GM12892 (cell line): Measurements from ENCODE around the gene CCDC40.
"Not testable (repeated sequence)": the region's sequence is repeated elsewhere in the genome, so short reads cannot be mapped to it uniquely, and the experiment has no call there.

Experiments
- DNase-seq: peaks from one replicate; pipeline ENCODE4 v3.0.0; 2011; ENCODE audit not compliant: insufficient read length
- FAIRE-seq: peaks from 2 replicates; lab custom pipeline; 2011; peaks lifted over from hg19 to GRCh38; lab: Jason Lieb, UNC
- POLR2A ChIP-seq: IDR thresholded peaks from 2 replicates; pipeline ENCODE4 v1.6.1; 2011; ENCODE audit warnings: low read depth, low read length, control low read depth
- POLR2AphosphoS5 ChIP-seq: IDR thresholded peaks from 2 replicates; pipeline ENCODE4 v1.6.1; 2011; ENCODE audit warnings: low read depth, low read length, control low read depth
- TAF1 ChIP-seq: IDR thresholded peaks from 2 replicates; pipeline ENCODE4 v1.6.1; 2011; ENCODE audit warnings: low read depth, mild to moderate bottlenecking, control low read depth, low read length, borderline replicate concordance

CCDC40 gene

DNA sequence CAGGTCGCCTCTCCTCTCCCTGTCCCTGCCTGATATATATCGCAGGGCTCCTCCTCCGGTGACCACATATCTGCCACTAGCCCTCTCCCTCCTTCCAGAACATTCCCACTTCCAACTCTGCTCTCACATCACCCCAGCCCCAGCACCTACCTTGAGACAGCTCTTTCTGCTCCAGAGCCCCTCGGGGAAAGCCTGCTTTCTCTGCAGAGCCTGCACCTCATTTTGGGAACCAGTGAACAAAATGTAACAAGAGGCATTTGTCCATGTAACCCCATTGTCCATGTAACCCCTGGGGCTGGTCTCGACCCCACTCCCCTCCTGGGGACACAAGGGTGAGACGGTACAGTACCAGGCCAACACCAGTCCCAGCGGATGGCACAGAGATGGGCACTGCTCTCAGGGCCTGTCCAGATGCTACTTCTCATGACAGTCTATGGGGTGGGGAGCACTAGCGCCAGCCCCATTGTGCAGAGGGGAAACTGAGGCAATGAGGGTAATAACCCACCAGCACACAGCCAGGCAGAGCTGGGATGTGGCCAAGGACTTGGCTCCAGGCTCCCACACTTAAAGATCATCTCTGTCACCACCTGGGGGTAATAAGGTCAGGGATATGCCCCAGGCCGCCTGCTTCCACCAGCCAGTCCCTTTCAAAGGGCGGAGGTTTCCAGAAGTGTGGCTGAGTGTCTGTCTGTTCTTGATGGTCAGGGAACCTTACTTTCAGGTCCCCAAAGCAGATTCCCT is 43.6 kb upstream of the CCDC40 start:
- TF ChIP-seq POLR2A (no peak), TAF1 (no peak), POLR2AphosphoS5 (no peak)
- FAIRE-seq (no peak), DNase-seq (no peak)

- DNase-seq = no peak
- no peak for FAIRE-seq
- TF ChIP-seq TAF1 = no peak
- TF ChIP-seq POLR2AphosphoS5 = no peak
- TF ChIP-seq POLR2A = no peak
Measured at GRCh38 chr17:79993390-79994227, 42.8 kb upstream of the CCDC40 start.

DNA sequence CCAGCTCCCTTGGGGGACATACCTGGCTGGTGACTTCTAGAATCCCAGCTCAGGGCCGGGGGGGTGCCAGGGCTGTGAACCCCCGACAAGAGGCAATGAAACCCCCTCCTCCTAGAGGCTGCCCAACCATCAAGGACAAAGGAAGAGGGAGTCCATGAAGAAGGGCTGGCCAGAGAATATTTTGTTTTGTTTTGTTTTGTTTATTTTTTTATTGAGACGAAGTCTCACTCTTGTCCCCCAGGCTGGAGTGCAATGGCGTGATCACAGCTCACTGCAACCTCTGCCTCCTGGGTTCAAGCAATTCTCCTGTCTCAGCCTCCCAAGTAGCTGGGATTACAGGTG is 42.2 kb upstream of the CCDC40 start:
- DNase-seq, FAIRE-seq: not testable (repeated sequence)

- no peak for TF ChIP-seq POLR2A
- TF ChIP-seq TAF1 = no peak
- no peak for TF ChIP-seq POLR2AphosphoS5
- FAIRE-seq (no peak), DNase-seq (no peak)
Measured at GRCh38 chr17:79994602-79995001, 41.8 kb upstream of the CCDC40 start.

DNA sequence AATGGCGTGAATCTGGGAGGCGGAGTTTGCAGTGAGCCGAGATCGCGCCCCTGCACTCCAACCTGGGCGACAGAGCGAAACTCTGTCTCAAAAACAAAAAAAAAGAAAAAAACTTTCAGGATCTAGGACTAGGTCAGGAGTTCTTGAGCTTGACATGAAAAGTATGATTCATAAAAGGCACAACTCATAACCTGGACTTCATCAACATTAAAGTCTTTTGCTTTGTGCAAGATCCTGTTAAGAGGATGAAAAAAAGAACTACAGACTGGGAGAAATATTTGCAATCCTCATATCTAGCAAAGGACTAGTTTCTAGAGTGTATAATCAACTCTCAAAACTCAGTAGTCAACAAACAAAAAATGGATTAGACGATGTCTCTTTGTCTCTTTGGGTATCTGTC is 40.7 kb upstream of the CCDC40 start:
- DNase-seq (no peak), FAIRE-seq (no peak)
- no peak for TF ChIP-seq TAF1
- no peak for TF ChIP-seq POLR2AphosphoS5
- TF ChIP-seq POLR2A = no peak

- no peak for DNase-seq
- no peak for TF ChIP-seq POLR2A
- no peak for TF ChIP-seq POLR2AphosphoS5
- TF ChIP-seq TAF1 = no peak
- FAIRE-seq = no peak
Measured at GRCh38 chr17:79996291-79996690, 40.2 kb upstream of the CCDC40 start.

DNA sequence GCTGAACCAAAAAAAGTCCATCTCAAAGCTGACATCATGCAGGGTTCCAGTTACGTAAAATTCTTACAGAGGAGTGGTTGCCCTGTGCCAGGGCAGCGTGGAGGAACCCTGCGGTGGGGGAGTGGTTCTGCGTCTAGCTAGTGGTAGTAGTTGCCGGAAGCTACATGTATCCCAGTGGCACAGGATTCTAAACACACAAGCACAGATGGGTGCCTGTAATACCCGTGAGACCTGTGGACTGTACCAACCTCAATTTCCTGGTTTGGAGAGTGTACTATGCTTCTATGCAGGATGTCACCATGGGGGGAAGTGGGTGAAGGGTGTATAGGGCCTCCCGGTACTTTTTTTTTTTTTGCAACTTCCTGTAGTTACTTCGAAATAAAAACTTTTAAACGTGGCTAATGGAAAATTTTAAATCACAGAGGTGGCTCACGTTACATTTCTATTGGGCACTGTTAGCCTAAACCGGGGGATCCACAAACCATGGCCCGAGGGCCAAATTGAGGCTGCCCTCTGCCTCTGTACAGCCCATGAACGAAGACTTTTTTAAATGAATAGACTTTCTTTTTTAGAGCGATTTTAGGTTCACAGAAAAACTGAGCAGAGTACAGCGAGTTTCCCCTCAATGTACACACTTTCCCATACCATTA is 39.3 kb upstream of the CCDC40 start:
- DNase-seq (no peak), FAIRE-seq (no peak)
- TF ChIP-seq POLR2AphosphoS5 = no peak
- TF ChIP-seq POLR2A = no peak
- no peak for TF ChIP-seq TAF1

DNA sequence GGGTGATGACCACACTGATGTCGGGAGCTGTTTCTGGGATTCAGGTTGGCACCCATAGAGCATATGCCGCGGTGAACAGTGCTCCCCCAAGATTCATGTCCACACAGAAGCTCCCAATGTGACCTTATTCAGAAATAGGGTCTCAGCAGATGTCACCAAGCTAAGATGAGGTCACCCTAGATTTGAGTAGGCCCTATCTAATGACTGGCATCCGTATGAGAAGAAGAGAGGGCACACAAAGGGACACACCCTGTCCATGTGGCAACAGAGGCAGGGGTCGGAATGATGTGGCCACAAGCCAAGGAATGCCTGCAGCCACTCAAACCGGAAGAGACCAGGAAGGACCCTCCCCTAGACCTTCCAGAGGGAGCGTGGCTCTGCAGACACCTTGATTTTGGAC is 36.3 kb upstream of the CCDC40 start:
- DNase-seq (no peak), FAIRE-seq (no peak)

DNA sequence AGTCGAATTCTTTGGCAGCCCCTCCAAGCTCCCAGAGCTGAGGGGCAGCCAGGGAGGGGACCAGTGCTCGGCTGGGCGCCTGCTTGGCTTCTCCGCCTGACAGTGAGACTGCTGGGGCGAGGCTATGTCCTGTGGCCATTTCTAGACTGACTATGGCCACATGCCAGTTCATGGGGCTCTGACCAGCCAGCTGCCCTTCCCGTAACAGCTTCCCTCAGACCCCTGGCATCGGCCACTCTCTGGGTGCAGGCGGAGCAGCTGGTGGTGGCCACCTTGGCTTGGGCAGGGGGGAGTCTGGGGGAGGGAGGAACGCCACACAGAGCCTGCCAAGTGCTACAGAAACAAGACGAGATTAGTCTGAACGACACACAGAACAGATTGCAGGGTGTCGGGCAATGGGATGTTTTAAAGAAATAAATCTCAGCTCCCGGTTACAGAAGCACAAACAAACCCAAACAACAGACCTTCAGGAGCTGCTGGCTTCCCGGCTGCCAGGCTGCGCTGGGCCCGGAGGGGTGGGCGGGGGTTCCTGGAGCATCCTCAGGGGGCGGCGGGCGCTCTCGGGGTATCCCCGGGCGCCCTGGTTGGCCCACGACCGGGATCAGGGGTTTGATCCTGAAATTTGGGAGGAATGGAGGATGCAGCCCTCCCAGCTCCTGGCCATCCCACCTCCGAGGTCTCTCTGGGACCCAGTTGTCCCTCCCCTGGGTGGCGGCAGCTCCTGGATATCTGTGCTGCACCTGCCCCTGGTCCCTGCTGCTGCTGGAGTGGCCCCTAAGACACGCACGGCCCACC is 35.3 kb upstream of the CCDC40 start:
- DNase-seq (no peak), FAIRE-seq (no peak)
- TF ChIP-seq POLR2AphosphoS5 (no peak), POLR2A (no peak), TAF1 (no peak)

More for the DNA sequence above, 36.3 kb upstream of the CCDC40 start:
- no peak for TF ChIP-seq POLR2A
- no peak for TF ChIP-seq TAF1
- no peak for TF ChIP-seq POLR2AphosphoS5

- FAIRE-seq = no peak
- no peak for DNase-seq
- no peak for TF ChIP-seq POLR2A
Measured at GRCh38 chr17:80002070-80002641, 34.3 kb upstream of the CCDC40 start.

- no peak for FAIRE-seq
- TF ChIP-seq POLR2AphosphoS5 (no peak), TAF1 (no peak), POLR2A (no peak)
- DNase-seq = no peak
Measured at GRCh38 chr17:80002690-80003490, 33.6 kb upstream of the CCDC40 start.

GRCh38 chr17:80003969-80004368 is 32.5 kb upstream of the CCDC40 start:
- FAIRE-seq = no peak
- DNase-seq = no peak
- TF ChIP-seq POLR2A = no peak
- no peak for TF ChIP-seq TAF1
- no peak for TF ChIP-seq POLR2AphosphoS5
